ENCODE measurements around the gene ELMO1.

The ELMO1 gene

GRCh38 chr7:37417107-37417474, 31.6 kb downstream of the ELMO1 start:
- no peak for DNase-seq (ENCODE audit: low read depth, low spot score)
- no peak overlapping the region for H3K4me3 ChIP-seq (ENCODE audit: low read length)

DNA sequence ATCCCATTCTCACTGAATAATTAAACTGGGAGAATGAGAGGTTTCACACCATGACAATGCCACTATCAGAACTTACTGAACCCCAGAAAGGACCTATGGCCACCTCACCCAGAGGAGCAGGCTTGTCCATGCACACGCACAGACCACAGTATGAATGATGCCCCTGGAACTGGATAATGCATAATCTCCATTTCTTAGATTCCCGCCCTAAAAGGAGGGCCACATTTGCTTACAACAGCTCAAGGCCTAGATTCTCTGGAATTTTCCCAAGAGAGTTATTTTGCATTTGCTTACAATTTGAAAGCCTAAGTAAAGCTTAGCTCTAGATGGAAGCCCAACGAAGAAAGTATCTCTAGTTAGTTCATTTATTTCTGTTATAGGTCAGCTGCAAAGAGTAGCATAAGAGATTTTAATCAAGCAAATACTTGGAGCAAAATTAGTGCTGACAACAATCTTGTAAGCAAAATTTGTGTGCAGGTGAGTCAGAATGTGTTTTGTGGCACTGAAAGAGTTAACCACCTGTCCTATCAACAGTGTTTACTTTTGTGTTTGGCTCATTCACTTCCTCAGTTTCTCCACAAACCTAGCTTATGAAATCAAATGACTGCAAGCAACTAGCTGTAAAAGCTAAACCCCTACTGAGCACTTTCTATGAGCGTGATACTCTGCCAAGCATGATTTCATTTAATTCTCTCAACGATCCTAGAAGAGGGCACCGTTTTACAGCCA, 32.1 kb downstream of the ELMO1 start:
- H3K4me3 ChIP-seq (ENCODE audit: low read length), result no peak overlapping the region
- no peak for DNase-seq (ENCODE audit: low read depth, low spot score)

- H3K4me3 ChIP-seq (ENCODE audit: low read length), result no peak overlapping the region
- DNase-seq (ENCODE audit: low read depth, low spot score), result no peak
Measured at GRCh38 chr7:37415629-37416028, 33.0 kb downstream of the ELMO1 start.

DNA sequence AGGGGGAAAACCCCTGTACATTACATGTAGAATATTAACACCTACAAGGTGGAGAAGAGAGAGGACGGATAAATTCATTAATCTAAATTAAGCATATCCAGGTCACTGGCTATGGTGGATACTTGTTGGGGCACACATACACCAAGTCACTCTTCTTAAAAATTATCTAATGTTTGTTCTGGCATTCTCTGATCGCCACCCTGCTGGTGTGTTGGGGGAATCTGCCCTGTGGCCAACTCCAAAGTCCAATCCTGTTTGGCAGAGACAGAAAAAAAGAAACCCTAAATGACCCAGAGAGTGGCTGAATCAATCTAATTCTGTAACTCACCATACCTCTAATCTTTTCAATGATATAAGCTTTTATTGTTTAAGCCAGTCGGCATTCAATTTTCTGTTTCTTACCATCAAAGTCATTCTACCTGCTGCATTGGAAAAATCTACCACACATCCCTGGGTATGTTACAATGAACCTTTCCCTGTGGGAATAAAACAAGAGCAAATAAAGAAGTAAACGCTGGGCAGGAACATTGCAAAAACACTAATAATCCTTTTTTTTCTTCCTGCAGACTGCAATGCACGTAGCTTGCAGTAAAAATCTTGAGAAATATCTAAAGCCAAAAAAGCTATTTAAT, 34.2 kb downstream of the ELMO1 start:
- DNase-seq (ENCODE audit: low read depth, low spot score), result no peak
- H3K4me3 ChIP-seq (ENCODE audit: low read length), result no peak overlapping the region

- no peak overlapping the region for H3K4me3 ChIP-seq (ENCODE audit: low read length)
- DNase-seq (ENCODE audit: low read depth, low spot score), result no peak
Measured at GRCh38 chr7:37411444-37412034, 37.1 kb downstream of the ELMO1 start.

GRCh38 chr7:37410305-37411229, 38.1 kb downstream of the ELMO1 start:
- H3K4me3 ChIP-seq (ENCODE audit: low read length), result no peak overlapping the region
- DNase-seq (ENCODE audit: low read depth, low spot score), result no peak

GRCh38 chr7:37409461-37409860, 39.2 kb downstream of the ELMO1 start:
- H3K4me3 ChIP-seq (ENCODE audit: low read length), result no peak overlapping the region
- no peak for DNase-seq (ENCODE audit: low read depth, low spot score)

- H3K4me3 ChIP-seq (ENCODE audit: low read length), result no peak overlapping the region; the same call in 1 of the 2 replicates
- DNase-seq (ENCODE audit: low read depth, low spot score), result peak; percentile 54
Measured at GRCh38 chr7:37408291-37409228, 40.1 kb downstream of the ELMO1 start.

- no peak for DNase-seq (ENCODE audit: low read depth, low spot score)
- no peak overlapping the region for H3K4me3 ChIP-seq (ENCODE audit: low read length)
Measured at GRCh38 chr7:37405603-37406122, 43.0 kb downstream of the ELMO1 start.

DNA sequence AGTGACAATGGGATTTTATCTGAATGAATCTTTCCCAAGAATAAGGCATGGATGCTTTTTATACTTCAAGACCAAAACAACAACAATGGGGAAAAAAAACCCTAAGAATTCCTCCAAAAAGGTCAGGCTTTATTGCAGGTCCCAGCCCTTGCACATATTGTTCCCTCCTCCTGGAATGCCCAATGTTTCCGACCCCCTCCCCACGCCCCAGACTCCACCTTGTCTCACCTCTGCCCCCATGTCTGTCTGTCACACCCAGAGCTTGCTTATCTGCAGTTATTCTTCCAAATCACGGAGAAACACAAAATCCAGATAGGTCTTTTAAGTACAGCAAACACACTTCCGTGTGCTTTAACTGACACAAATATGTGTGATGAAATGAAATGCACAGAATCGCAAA, 43.5 kb downstream of the ELMO1 start:
- DNase-seq (ENCODE audit: low read depth, low spot score), result no peak
- H3K4me3 ChIP-seq (ENCODE audit: low read length), result no peak overlapping the region

DNA sequence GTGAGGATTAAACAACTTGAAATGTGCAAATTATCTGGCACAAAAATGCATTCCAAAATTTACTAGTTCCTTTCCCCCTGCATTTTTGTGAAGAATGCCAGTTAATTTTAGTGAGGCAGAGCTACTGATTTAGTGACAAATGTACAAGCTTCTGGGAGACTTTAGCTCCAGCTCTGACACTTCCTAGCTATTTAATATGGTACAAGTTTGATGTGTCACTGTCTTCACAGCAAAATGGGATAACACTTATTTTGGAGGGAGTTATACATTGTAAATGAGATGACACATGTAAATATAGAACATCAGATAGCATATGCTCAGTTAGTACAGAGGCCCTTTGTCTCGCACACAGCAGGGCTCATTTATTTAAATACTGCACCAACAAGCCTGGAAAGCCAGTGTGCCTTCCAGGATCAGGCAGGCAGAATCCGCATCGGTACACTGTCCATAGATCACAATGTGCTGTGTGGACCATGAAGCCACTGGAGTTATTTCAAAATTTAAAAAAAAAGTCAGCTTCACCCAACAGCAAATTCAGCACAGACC, 48.7 kb downstream of the ELMO1 start:
- no peak overlapping the region for H3K4me3 ChIP-seq (ENCODE audit: low read length)
- no peak for DNase-seq (ENCODE audit: low read depth, low spot score)

- H3K4me3 ChIP-seq (ENCODE audit: low read length), result no peak overlapping the region
- DNase-seq (ENCODE audit: low read depth, low spot score), result no peak
Measured at GRCh38 chr7:37398403-37398802, 50.3 kb downstream of the ELMO1 start.

- no peak for DNase-seq (ENCODE audit: low read depth, low spot score)
- H3K4me3 ChIP-seq (ENCODE audit: low read length), result no peak overlapping the region
Measured at GRCh38 chr7:37395618-37396259, 52.9 kb downstream of the ELMO1 start.

GRCh38 chr7:37394158-37394557, 54.5 kb downstream of the ELMO1 start:
- H3K4me3 ChIP-seq (ENCODE audit: low read length), result no peak overlapping the region
- no peak for DNase-seq (ENCODE audit: low read depth, low spot score)

DNA sequence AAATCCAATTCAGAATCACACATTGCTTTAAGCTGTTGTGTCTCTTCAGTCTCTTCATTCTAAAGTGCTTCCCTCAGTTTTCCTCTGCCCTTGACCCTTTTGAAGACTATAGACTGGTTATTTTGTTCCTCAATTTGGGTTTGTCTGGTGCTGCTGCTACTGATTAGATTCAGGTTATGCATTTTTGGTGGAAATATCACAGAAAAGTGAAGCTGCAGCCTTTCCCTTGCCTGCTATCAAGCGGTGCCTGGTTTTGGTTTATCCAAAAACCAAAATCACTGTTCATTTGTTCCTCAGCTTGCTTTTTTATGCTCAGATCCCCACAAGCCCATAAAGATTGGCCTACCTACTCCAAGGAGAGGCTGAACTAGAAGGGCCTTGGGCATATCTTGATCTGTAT, 55.2 kb downstream of the ELMO1 start:
- DNase-seq (ENCODE audit: low read depth, low spot score), result no peak
- no peak overlapping the region for H3K4me3 ChIP-seq (ENCODE audit: low read length)

DNA sequence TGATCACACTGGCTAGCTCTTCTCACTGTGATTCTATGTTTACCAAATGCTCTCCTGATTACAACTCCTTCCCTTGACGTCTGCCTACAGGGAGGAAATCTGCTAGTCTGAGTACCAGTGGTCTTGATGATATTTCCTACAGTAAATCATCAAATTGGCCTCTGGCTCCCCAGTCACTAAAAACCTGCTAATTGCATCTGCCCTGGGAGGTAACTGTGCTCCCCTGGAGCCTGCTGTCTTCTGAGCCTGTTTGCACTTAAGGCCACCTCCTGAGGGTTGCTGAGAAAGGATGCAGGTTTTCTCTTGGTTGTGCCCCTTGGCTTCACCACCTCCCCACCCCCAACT, 56.0 kb downstream of the ELMO1 start:
- H3K4me3 ChIP-seq (ENCODE audit: low read length), result no peak overlapping the region
- DNase-seq (ENCODE audit: low read depth, low spot score), result no peak

- no peak for DNase-seq (ENCODE audit: low read depth, low spot score)
- no peak overlapping the region for H3K4me3 ChIP-seq (ENCODE audit: low read length)
Measured at GRCh38 chr7:37391791-37392672, 56.6 kb downstream of the ELMO1 start.

Data from Jurkat, Clone E6-1 (cell line).